Measurements from ENCODE around the gene TMEM250.

TMEM250 gene

DNA sequence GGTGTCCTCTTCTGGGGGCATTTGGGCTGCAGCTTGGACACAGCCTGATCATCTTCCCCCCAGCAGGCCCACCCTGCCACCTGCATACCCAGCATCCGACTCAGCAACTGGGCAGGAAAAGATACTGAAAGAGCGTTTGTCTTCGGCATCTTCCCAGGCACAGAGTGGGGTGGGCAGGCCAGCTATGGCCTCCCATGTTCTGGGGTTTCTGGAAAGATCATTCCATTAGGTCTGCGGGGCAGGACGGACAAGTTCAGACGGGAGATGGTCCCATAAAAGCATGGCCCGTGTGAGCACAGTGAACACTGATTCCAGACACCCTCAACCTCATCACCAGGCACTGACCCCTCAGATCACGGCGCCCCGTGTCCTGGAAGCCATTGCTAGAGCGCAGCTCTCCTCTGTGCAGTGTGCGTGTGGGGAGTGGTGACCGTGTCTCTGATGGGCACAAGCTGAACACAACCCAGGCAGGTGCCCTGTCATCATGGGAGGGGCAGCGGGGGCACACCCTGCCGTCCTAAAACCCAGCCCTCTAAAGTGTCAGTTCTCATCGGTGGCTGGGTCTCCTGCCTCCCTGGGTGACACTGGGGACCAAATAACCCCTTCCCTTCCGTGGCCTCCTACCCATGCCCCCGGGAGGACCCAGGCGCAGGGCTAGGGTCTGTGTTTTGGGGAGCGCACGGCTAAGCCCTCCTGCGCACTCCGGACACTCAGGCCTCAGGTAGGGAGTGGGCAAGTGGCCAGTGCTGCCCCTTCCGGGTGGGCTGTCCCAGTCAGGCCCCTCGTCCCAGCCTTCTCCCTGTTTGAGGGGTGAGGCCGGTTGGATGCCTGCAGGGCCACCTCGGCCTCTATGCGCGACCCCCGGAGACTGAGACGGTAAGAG is 13.2 kb upstream of the TMEM250 start:
- DNase-seq = no peak

DNA sequence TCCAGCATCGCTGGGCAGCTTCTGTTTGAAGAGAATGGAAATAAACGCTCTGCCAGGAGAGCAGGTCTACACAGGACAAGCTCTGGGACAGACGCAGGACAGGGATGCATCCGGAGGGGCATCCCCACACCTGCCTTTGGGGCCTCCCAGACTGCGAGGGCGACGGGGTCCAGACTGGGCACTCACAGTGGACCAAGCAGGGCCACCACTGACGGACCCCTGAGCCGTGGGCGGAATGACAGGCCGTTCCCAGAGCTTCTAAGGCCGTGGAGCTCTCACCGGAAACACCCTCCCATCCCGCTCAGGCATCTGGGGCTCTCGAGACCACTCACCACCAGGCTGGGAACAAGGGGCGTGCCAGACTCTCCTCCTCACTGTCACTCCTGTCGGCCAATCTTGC is 10.5 kb upstream of the TMEM250 start:
- DNase-seq = no peak

DNA sequence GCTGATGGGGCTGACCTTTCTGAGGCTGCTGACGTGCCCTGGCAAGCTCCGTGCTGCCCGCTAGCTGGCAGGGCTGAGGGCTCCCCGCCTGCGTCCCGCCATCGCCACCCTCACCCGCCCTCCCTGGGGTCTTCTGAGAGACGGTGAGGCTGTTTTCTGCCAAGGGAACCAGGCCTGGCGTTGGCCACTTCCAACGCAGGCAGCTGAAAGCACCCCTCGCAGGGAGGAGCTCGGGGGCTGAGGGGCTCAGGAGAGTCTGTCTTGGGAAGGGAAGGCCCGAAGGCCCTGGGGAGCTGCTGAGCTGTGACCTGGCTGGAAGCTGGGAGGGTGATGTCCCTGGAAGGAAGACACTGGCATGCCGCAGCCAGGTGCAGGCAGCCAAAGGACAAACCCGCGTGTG is 9.8 kb upstream of the TMEM250 start:
- no peak for DNase-seq

DNA sequence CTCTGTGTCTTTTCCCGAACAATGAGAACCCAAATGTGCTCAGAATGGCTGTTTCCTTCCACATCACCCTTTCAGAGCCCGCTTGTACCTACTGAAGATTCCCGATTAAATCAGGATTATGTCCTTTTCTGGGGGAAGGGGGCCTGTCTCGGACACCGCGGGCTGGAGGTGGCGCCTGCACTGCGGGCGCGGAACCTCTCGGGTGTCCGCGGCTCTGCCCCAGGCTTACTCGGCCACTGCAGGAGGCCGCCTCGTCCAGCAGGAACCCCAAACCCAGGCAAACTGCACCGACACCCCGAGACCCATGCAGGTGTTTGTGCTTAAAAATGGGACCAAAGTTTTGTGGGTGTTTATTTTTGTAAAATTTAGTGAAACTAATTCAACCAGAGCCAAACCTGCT is 8.6 kb upstream of the TMEM250 start:
- DNase-seq = no peak

- no peak for DNase-seq
Observed at GRCh38 chr9:136124976-136125692, 6.5 kb upstream of the TMEM250 start.

- no peak for DNase-seq
Observed at GRCh38 chr9:136122425-136123383, 4.0 kb upstream of the TMEM250 start.

DNA sequence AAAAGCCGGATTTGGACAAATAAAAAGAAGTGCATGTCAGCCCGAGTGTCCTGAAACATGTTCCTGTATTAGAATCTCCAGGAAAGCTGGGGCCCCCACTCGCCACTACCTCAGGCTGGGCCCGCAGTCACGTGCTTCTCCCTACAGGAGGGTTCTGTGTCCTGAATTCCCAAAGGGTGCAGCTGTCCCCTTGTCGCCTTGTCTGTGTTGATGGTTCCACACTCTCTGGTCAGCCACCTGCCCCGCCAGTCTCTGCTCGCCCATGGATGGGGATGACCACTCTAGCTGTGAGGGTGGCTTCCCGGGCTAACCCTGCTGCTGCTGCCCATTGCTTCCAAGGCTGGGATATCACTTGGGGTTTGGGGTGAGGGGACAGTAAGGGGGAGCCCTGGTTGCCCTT is 3.1 kb upstream of the TMEM250 start:
- DNase-seq = no peak

DNA sequence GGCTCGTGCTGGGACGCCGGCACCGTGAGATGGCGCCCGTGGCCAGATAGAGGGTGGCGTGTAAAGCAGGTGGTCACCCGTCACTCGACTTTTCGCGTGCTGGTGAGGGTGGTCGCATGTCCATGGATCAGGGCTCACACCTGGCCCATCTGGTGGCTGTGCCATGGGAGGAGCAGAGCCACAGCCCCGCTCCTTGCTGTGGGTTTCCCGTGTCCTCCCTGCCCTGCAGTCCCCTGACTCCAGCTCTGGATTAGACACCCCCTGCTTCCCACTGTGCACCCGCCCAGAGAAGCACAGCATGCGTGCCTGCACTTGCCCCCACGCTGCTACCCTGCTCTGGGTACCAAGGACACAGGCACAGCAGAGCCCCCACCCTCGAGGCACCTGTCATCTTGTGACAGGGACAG is 1.8 kb upstream of the TMEM250 start:
- no peak for DNase-seq

DNA sequence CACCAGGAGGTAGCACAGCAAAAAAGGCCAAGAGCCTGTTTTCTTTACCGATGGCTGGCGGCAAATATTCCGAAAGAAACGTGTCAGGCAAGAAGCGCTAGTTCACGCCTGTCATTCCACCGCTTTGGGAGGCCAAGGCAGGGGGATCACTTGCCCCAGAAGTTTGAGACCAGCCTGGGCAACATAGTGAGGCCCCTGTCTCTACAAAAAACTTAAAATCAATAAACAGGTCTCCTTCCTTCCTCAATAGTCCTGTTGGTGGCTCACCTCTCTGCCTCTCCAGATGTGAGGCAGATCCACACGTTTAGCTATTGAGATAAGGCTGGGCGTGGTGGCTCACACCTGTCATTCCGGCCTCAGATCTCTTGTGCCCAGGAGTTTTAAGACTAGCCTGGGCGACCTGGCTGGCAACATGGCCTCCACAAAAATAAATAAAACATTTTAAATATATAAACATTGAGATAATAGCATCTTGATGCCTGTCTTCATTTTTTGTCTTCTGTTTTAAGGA is 1.3 kb upstream of the TMEM250 start:
- no peak for DNase-seq

DNA sequence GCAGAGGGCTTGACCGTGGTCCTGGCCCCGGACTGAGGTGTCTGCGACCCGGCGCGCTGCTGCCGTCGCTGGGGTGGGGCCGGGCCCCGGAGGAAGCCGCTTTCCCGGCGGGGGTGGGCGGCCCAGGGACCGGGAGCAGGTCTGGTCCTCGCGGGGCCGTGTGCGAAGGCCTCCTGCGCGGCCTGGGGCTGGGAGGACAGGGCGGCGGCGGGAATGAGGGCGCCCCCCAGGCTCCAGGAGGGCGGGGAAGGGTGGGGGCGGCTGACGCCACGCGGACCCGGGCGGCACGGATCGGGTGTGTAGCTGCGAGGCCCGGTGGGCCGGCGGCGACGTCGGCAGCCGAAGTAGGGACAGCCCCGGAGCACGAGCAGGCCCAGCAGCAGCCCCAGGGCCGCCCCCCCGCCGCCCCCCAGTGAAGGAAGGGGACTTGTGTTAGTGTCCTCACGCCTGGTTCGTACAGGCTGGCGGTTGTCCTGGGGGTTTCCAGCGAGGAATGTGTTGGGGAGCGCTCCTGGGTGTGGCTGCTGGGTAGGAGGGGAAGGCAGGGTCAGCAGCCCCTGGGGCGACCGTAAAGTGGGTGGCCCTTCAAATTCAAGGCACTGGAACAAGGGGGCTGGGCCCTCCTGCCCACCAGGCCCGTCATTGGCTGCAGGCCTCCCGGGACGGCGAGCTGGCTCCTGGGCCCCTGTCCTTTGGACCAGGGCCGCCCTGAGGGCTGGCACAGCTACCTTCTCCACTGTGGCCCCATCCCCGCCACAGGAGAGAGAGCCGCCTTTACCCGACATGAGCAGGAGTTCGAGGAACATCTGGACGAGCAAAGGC is 597 bp upstream of the TMEM250 start:
- peak; percentile 77 for DNase-seq

GRCh38 chr9:136117916-136118319 is 757 bp downstream of the TMEM250 start:
- no peak for DNase-seq

DNA sequence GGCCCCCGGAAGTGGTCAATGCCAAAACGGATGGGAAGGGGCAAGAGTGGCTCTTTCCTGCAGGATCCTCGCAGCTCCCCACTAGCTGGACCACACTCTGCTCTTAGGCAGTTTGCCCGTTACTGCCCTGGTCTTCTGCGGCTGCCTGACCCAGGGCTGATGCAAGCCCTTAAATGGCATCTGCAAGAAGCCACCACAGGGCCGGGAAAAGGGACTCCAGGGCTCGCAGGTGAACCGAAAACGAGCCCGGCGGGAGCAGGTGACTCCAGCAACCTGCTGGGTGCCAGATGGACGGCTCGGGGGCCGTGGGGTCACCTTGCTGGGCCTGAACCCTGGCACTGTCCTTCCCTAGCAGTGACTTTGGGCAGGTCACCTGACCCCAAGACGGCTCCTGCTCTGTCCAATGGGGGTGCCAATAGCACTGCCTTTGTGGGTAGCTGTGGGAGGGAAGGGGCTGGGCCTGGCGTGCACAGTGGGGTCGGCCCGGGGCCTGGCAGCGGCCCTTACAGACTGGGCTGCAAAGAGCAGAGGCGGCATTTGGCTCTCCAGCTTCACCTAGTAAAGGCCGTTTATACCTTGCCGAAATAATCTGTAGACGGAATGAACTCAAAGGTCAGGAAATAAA is 1.3 kb downstream of the TMEM250 start:
- peak; percentile 13 for DNase-seq

GRCh38 chr9:136116360-136117098 is 2.1 kb downstream of the TMEM250 start:
- DNase-seq = no peak

GRCh38 chr9:136115641-136116359 is 2.9 kb downstream of the TMEM250 start:
- no peak for DNase-seq

DNA sequence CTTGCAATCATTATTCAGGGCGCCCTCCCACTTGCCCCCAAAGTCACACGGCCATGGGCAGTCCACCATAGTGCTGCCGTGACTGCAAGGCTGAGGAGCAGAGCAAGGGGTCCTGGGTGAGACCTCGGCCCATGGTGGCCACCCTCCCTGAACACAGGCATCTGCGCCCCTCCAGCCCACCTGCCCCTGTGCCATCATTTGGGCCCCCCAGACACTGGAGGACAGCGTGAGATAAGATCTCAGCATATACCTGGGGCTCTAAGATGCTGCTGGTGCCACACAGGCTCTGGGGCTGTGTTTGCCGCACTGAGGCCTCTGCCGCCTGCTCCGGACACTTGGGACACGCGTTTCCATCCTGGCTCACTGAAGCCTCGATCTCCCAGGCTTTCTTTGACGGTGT is 3.5 kb downstream of the TMEM250 start:
- no peak for DNase-seq

DNA sequence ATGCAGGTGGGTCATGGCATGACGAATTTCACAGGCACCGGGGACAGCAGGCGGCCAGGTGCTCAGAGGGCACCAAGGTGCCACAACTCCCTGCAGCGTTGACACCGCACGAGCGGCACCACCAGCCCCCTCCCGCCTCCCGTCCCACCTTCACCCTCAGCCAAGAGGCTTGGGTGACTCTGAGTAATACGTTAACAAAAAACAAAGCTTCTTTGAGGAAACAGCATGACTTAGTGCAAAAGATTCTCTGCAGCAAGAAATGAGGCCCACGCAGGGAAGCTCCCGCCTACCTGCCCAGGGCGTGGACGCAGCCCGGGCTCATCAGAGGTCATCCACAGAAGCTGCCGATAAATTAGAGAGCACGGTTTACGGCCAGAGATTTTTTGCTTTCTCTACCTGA is 4.1 kb downstream of the TMEM250 start:
- no peak for DNase-seq

- DNase-seq = no peak
Observed at GRCh38 chr9:136112541-136112940, 6.1 kb downstream of the TMEM250 start.

DNA sequence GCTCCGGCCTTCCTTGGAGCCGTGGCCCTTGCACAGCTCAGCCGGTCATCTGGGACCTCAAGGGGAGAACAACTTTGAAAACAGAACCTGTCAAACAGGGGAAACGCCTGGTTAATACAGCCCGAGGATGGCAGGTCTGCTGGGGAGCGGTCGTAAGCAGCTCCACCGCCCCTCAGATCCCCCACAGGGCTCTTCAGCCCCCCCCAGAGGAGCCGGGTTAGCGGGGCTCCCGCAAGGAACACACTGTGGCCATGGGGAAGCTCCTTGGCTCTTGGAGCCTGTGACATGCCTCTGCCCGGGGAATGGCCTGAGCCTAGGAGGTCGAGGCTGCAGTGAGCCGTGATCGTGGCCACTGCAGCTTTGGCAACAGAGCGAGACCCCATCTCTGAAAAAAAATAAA is 6.8 kb downstream of the TMEM250 start:
- no peak for DNase-seq

GRCh38 chr9:136111190-136111589 is 7.5 kb downstream of the TMEM250 start:
- DNase-seq = no peak
